ENCODE measurements around the gene RINL. TPM values are rescaled to one million over a fixed set of nuclear protein-coding genes. Genes with fewer than 3 reads are reported as not detected.

The RINL gene
- total RNA-seq, 1 experiment from 2014 or later = 5.7 TPM

DNA sequence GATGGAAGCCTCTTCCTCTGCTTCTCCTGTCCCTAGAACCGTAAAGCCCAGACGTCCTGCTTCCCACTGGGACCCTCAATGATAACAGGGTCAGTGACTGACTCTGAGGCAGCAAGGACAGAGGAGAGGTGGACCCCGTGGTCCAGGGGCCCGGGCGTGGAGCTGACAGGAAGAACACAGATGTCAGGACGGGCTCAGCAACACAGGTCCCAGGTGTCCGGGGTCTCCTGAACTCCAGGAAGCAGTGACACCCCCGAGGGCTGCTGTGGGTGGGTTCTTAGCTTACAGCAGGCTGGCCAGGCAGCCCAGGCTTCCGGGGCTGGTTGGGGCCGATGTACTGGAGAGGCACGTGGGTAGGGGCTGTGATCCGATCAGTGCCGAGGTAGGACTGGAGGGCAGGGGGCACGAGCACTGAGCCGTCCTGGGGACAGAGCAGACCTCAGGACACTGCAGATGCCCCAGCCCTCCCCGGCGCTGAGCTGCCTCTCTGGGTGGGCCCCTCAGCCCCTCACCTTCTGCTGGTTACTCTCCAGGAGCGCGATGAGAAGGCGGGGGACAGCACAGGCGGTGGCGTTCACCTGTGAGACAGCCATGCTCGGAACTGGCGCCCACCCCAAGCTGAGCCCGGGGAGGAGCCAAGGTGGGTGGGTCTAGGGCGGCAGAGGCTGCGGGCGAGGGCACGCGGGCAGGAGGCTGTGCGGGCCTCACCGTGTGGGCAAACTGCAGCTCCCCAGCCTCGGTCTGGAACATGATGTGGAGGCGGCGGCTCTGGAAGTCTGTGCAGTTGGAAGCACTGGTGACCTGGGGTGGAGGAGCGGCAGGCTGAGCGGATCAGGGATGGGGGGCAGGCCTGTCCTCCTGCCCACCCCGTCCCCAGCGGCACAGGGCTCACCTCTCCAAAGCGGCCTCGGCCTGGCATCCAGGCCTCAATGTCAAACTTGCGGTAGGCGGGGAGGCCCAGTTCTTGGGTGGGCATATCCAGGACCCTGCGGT is 37.5 kb upstream of the RINL start:
- TF ChIP-seq, protein P1, sequence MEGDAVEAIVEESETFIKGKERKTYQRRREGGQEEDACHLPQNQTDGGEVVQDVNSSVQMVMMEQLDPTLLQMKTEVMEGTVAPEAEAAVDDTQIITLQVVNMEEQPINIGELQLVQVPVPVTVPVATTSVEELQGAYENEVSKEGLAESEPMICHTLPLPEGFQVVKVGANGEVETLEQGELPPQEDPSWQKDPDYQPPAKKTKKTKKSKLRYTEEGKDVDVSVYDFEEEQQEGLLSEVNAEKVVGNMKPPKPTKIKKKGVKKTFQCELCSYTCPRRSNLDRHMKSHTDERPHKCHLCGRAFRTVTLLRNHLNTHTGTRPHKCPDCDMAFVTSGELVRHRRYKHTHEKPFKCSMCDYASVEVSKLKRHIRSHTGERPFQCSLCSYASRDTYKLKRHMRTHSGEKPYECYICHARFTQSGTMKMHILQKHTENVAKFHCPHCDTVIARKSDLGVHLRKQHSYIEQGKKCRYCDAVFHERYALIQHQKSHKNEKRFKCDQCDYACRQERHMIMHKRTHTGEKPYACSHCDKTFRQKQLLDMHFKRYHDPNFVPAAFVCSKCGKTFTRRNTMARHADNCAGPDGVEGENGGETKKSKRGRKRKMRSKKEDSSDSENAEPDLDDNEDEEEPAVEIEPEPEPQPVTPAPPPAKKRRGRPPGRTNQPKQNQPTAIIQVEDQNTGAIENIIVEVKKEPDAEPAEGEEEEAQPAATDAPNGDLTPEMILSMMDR (conservative IDR thresholded peaks at IDR 0.05; ENCODE audit: low read depth, low read length) = no peak
- TF ChIP-seq EZH2 (IDR thresholded peaks at IDR 0.05; ENCODE audit: borderline replicate concordance, low read depth, low read length, poor library complexity, severe bottlenecking) = no peak
- Histone ChIP-seq H3K27me3 (replicated peaks; ENCODE audit: insufficient read depth, low read depth, low read length, poor library complexity) (no peaks in the 10 kb centered on the region), H3K36me3 (ENCODE audit: insufficient read depth, low read length, poor library complexity, severe bottlenecking) (no peaks in the 10 kb centered on the region), H3K9me3 (ENCODE audit: low read depth, low read length, poor library complexity, severe bottlenecking) (no peaks in the 10 kb centered on the region), H3K4me3 (ENCODE audit: low read depth, low read length, poor library complexity, severe bottlenecking) (no peak overlapping the region), H3K27ac (ENCODE audit: low read depth, low read length, poor library complexity, severe bottlenecking) (no peak overlapping the region), H3K4me1 (ENCODE audit: insufficient read depth, low read length, poor library complexity, severe bottlenecking) (peaks cover 9% of the 10 kb centered on the region)
- intact Hi-C loops (cut with micrococcal nuclease; ENCODE audit: unreplicated experiment) = no loop called here
- BruUV-seq (replicated peaks) = no TSS peak
- ChIA-PET POLR2A (ENCODE audit: low non-redundant PET) (no interaction called here), CTCF (no interaction called here)
- DNase-seq (ENCODE audit: low spot score) = no peak

DNA sequence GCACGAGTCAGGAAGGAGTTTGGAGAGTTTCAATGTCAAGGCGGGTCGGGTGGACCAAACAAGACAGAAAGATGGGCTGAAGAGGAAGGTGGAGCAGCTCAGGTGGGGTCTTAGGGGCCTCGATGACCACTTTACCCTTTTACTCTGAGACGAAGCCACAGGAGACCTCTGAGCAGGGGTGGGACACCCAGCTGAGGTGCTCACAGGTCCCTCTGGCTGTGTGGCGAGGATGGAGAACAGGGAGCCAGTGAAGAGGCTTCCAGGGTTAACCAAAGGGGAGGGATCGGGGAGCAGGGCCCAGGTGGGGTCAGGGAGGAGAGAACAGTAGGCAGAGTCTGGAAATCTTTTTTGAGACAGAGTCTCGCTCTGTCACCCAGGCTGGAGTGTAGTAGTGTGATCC is 35.9 kb upstream of the RINL start:
- no peaks in the 10 kb centered on the region for H3K36me3 ChIP-seq (ENCODE audit: insufficient read depth, low read length, poor library complexity, severe bottlenecking)
- no peak for TF ChIP-seq EZH2 (IDR thresholded peaks at IDR 0.05; ENCODE audit: borderline replicate concordance, low read depth, low read length, poor library complexity, severe bottlenecking)
- TF ChIP-seq, protein P1 (conservative IDR thresholded peaks at IDR 0.05; ENCODE audit: low read depth, low read length) = no peak
- ChIA-PET CTCF (interaction anchor here (0.6 kb wide), 1 partner anchor 482 kb away, joined by 3 read pairs; no protein-coding TSS in a partner anchor), POLR2A (ENCODE audit: low non-redundant PET) (no interaction called here)
- no peak for DNase-seq (ENCODE audit: low spot score)
- intact Hi-C loops (cut with micrococcal nuclease; ENCODE audit: unreplicated experiment) = no loop called here
- no peak overlapping the region for H3K27ac ChIP-seq (ENCODE audit: low read depth, low read length, poor library complexity, severe bottlenecking)
- BruUV-seq (replicated peaks) = no TSS peak
- no peaks in the 10 kb centered on the region for H3K27me3 ChIP-seq (replicated peaks; ENCODE audit: insufficient read depth, low read depth, low read length, poor library complexity)
- H3K4me3 ChIP-seq (ENCODE audit: low read depth, low read length, poor library complexity, severe bottlenecking) = no peak overlapping the region
- H3K4me1 ChIP-seq (ENCODE audit: insufficient read depth, low read length, poor library complexity, severe bottlenecking) = peaks cover 9% of the 10 kb centered on the region
- no peaks in the 10 kb centered on the region for H3K9me3 ChIP-seq (ENCODE audit: low read depth, low read length, poor library complexity, severe bottlenecking)

DNA sequence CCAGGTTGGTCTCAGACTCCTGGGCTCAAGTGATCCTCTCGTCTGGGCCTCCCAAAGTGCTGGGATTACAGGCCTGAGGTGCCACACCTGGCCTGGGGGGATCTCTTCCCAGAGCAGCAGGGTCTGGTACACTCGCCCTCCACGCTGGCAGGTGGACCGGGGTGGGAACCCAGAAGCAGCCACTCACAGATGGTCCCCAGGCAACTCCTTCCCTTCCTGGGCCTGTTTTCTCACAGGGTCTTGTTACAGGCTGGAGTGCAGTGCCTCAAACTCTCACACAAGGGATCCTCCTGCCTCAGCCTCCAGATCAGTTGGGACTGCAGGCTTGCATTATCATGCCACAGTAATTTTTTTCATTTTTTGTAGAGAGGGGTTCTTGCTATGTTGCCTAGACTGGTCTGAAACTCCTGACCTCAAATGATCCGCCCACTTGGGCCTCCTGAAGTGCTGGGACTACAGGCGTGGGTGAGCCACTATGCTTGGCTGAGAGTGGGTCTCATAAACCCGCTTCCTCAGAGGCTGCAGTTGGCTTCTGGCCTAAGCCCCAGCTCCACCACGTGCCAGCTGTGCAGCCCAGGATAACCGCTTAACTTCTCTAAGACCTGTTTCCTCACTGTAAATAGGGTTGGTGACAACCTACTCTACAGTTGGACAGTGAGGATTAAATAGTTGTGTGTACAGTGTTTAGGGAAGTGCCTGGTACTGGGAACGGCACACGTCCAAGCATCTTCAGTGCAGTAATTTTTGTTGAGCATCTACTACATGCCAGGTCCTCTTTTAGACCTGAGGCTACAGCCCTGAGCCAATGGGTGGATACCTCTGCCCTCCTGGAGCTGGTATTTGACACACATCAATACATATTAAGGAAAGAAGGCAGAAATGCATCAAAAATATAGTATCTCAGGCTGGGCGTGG is 34.8 kb upstream of the RINL start:
- H3K27me3 ChIP-seq (replicated peaks; ENCODE audit: insufficient read depth, low read depth, low read length, poor library complexity) = no peaks in the 10 kb centered on the region
- TF ChIP-seq, protein P1 (conservative IDR thresholded peaks at IDR 0.05; ENCODE audit: low read depth, low read length) = no peak
- TF ChIP-seq EZH2 (IDR thresholded peaks at IDR 0.05; ENCODE audit: borderline replicate concordance, low read depth, low read length, poor library complexity, severe bottlenecking) = no peak
- H3K27ac ChIP-seq (ENCODE audit: low read depth, low read length, poor library complexity, severe bottlenecking) = no peak overlapping the region
- no peaks in the 10 kb centered on the region for H3K36me3 ChIP-seq (ENCODE audit: insufficient read depth, low read length, poor library complexity, severe bottlenecking)
- no peak for DNase-seq (ENCODE audit: low spot score)
- no peak overlapping the region for H3K4me3 ChIP-seq (ENCODE audit: low read depth, low read length, poor library complexity, severe bottlenecking)
- peaks cover 9% of the 10 kb centered on the region for H3K4me1 ChIP-seq (ENCODE audit: insufficient read depth, low read length, poor library complexity, severe bottlenecking)
- POLR2A ChIA-PET (ENCODE audit: low non-redundant PET) = no interaction called here
- intact Hi-C loops (cut with micrococcal nuclease; ENCODE audit: unreplicated experiment) = no loop called here
- no TSS peak for BruUV-seq (replicated peaks)
- H3K9me3 ChIP-seq (ENCODE audit: low read depth, low read length, poor library complexity, severe bottlenecking) = no peaks in the 10 kb centered on the region
- CTCF ChIA-PET = no interaction called here

All from A673 (cell line).